Astrocyte (in vitro differentiated cells and primary cell): Measurements from ENCODE around the gene BICD1. TPM values are rescaled to one million over a fixed set of nuclear protein-coding genes. Genes with fewer than 3 reads are reported as not detected.

Source experiments
- DNase-seq: peaks from one replicate; pipeline ENCODE4 v3.0.0-alpha.2; 2010; ENCODE audit warnings: low read depth
- FAIRE-seq: peaks from 2 replicates; lab custom pipeline; 2011; peaks lifted over from hg19 to GRCh38; lab: Jason Lieb, UNC
- H2AFZ ChIP-seq: 2 replicates; pipeline ENCODE4 v1.6.0; 2012; ENCODE audit warnings: low read depth, low read length, inconsistent platforms
- H3K27ac ChIP-seq: 2 replicates; pipeline ENCODE4 v1.5.1; 2011; ENCODE audit warnings: low read depth, low read length, inconsistent platforms
- H3K27me3 ChIP-seq: 2 replicates; pipeline ENCODE4 v1.6.0; 2011; ENCODE audit warnings: low read length, inconsistent platforms; ENCODE audit not compliant: insufficient read depth
- H3K36me3 ChIP-seq: 2 replicates; pipeline ENCODE4 v1.5.1; 2011; ENCODE audit warnings: low read length, inconsistent platforms; ENCODE audit not compliant: insufficient read depth
- H3K4me1 ChIP-seq: 2 replicates; pipeline ENCODE4 v1.5.1; 2011; ENCODE audit warnings: low read length, inconsistent platforms; ENCODE audit not compliant: insufficient read depth
- H3K4me2 ChIP-seq: 2 replicates; pipeline ENCODE4 v1.6.0; 2012; ENCODE audit warnings: low read length, inconsistent platforms
- H3K4me3 ChIP-seq: 2 replicates; pipeline ENCODE4 v1.5.1; 2011; ENCODE audit warnings: low read depth, mild to moderate bottlenecking, low read length, inconsistent platforms; ENCODE audit not compliant: insufficient read depth
- H3K79me2 ChIP-seq: 2 replicates; pipeline ENCODE4 v1.6.0; 2012; ENCODE audit warnings: mild to moderate bottlenecking, low read length, inconsistent platforms; ENCODE audit not compliant: insufficient read depth
- H3K9ac ChIP-seq: 2 replicates; pipeline ENCODE4 v1.6.0; 2012; ENCODE audit warnings: mild to moderate bottlenecking, low read length, inconsistent platforms
- H3K9me3 ChIP-seq: 2 replicates; pipeline ENCODE4 v1.5.1; 2012; ENCODE audit warnings: low read depth, mild to moderate bottlenecking, low read length, inconsistent platforms; ENCODE audit not compliant: insufficient read depth
- H4K20me1 ChIP-seq: 2 replicates; pipeline ENCODE4 v1.6.0; 2012; ENCODE audit warnings: low read length, inconsistent platforms; ENCODE audit not compliant: insufficient read depth
- H3K27ac Mint-ChIP-seq: one replicate; pipeline ENCODE4 v1.8.0; 2021; ENCODE audit warnings: mild to moderate bottlenecking, mixed read lengths; ENCODE audit not compliant: unreplicated experiment
- H3K27me3 Mint-ChIP-seq: one replicate; pipeline ENCODE4 v1.8.0; 2021; ENCODE audit warnings: low read depth, mixed read lengths; ENCODE audit not compliant: unreplicated experiment
- H3K36me3 Mint-ChIP-seq: one replicate; pipeline ENCODE4 v1.8.0; 2021; ENCODE audit warnings: low read depth, mixed read lengths; ENCODE audit not compliant: unreplicated experiment
- H3K4me1 Mint-ChIP-seq: one replicate; pipeline ENCODE4 v1.8.0; 2021; ENCODE audit warnings: low read depth, mixed read lengths; ENCODE audit not compliant: unreplicated experiment
- H3K4me3 Mint-ChIP-seq: one replicate; pipeline ENCODE4 v1.8.0; 2021; ENCODE audit warnings: mild to moderate bottlenecking, moderate library complexity, mixed read lengths; ENCODE audit not compliant: unreplicated experiment
- H3K9me3 Mint-ChIP-seq: one replicate; pipeline ENCODE4 v1.8.0; 2021; ENCODE audit warnings: mild to moderate bottlenecking, mixed read lengths; ENCODE audit not compliant: unreplicated experiment
- EZH2 ChIP-seq: IDR thresholded peaks from 2 replicates; pipeline ENCODE4 v1.6.1; 2012; ENCODE audit warnings: mild to moderate bottlenecking, low read length, inconsistent platforms; ENCODE audit not compliant: insufficient read depth
- total RNA-seq: library from RNA; stranded (reverse); gene quantifications from 2 replicates; pipeline ENCODE4 v1.2.1, GENCODE V29; 2021
- TF ChIP-seq, protein P1 (sequence below): IDR thresholded peaks from 2 replicates; pipeline ENCODE4 v1.5.1; 2011; ENCODE audit warnings: low read depth, mild to moderate bottlenecking, inconsistent platforms, low read length, moderate library complexity; ENCODE audit not compliant: insufficient read depth

Gene BICD1
- total RNA-seq, 1 donor from 2014 or later: 28.7 TPM

- TF ChIP-seq EZH2: no peak
- TF ChIP-seq, protein P1, sequence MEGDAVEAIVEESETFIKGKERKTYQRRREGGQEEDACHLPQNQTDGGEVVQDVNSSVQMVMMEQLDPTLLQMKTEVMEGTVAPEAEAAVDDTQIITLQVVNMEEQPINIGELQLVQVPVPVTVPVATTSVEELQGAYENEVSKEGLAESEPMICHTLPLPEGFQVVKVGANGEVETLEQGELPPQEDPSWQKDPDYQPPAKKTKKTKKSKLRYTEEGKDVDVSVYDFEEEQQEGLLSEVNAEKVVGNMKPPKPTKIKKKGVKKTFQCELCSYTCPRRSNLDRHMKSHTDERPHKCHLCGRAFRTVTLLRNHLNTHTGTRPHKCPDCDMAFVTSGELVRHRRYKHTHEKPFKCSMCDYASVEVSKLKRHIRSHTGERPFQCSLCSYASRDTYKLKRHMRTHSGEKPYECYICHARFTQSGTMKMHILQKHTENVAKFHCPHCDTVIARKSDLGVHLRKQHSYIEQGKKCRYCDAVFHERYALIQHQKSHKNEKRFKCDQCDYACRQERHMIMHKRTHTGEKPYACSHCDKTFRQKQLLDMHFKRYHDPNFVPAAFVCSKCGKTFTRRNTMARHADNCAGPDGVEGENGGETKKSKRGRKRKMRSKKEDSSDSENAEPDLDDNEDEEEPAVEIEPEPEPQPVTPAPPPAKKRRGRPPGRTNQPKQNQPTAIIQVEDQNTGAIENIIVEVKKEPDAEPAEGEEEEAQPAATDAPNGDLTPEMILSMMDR: no peak
- Histone ChIP-seq H3K79me2 (no peaks in the 10 kb centered on the region), H3K4me1 (no peaks in the 10 kb centered on the region), H3K9ac (no peak overlapping the region), H4K20me1 (no peaks in the 10 kb centered on the region), H3K27me3 (no peaks in the 10 kb centered on the region), H3K4me2 (no peak overlapping the region), H3K36me3 (no peaks in the 10 kb centered on the region), H2AFZ (no peak overlapping the region), H3K9me3 (no peaks in the 10 kb centered on the region), H3K27ac (no peak overlapping the region), H3K4me3 (no peak overlapping the region)
- no peak for DNase-seq
- Mint-ChIP-seq H3K4me1 (peaks cover 21% of the 10 kb centered on the region), H3K36me3 (no peaks in the 10 kb centered on the region), H3K4me3 (no peak overlapping the region), H3K27ac (no peak overlapping the region), H3K9me3 (no peaks in the 10 kb centered on the region), H3K27me3 (no peaks in the 10 kb centered on the region)
- FAIRE-seq: no peak
Observed at GRCh38 chr12:32418221-32418620, 311.6 kb downstream of the BICD1 start.

- Mint-ChIP-seq H3K4me1 (peaks cover 21% of the 10 kb centered on the region), H3K27me3 (no peaks in the 10 kb centered on the region), H3K4me3 (no peak overlapping the region), H3K27ac (no peak overlapping the region), H3K9me3 (no peaks in the 10 kb centered on the region), H3K36me3 (no peaks in the 10 kb centered on the region)
- Histone ChIP-seq H3K79me2 (no peaks in the 10 kb centered on the region), H4K20me1 (no peaks in the 10 kb centered on the region), H3K4me1 (no peaks in the 10 kb centered on the region), H3K27me3 (no peaks in the 10 kb centered on the region), H3K9me3 (no peaks in the 10 kb centered on the region), H2AFZ (no peak overlapping the region), H3K27ac (no peak overlapping the region), H3K9ac (no peak overlapping the region), H3K36me3 (no peaks in the 10 kb centered on the region), H3K4me2 (no peak overlapping the region), H3K4me3 (no peak overlapping the region)
- DNase-seq: no peak
- TF ChIP-seq, protein P1: no peak
- no peak for TF ChIP-seq EZH2
- FAIRE-seq: no peak
Observed at GRCh38 chr12:32418903-32419519, 312.4 kb downstream of the BICD1 start.

DNA sequence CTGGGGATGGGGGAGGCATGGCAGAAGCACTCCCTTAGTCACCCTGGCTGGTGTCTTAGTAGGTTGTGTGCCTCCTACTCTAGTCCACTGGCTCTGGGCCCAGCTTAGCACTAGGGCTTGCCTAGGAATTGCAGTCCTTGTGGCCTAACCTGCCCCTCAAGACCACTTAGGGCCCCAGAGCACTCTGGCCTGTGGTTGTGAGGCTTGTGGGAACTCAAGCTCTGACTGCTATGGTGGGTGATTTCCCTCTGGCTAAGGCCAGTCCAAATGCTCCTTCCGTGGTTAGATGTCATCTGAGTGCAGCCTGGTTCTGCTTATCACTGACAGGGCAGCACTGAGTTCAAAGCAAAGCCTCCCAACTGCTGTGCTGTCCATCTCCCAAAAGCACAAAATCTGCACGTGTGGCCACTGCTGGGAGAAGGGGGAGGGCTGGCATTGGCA, 312.9 kb downstream of the BICD1 start:
- DNase-seq: peak; percentile 38
- no peak for FAIRE-seq

More for the DNA sequence above, 312.9 kb downstream of the BICD1 start:
- no peak overlapping the region for H3K27ac ChIP-seq
- H3K4me1 ChIP-seq: no peaks in the 10 kb centered on the region
- H3K36me3 ChIP-seq: no peaks in the 10 kb centered on the region
- H3K9ac ChIP-seq: no peak overlapping the region
- Mint-ChIP-seq H3K27me3 (no peaks in the 10 kb centered on the region), H3K9me3 (peaks cover 2% of the 10 kb centered on the region), H3K27ac (no peak overlapping the region), H3K36me3 (no peaks in the 10 kb centered on the region), H3K4me3 (no peak overlapping the region), H3K4me1 (peaks cover 21% of the 10 kb centered on the region)
- no peak overlapping the region for H3K4me3 ChIP-seq
- no peaks in the 10 kb centered on the region for H4K20me1 ChIP-seq
- H3K27me3 ChIP-seq: no peaks in the 10 kb centered on the region
- no peaks in the 10 kb centered on the region for H3K9me3 ChIP-seq
- no peak for TF ChIP-seq EZH2
- TF ChIP-seq, protein P1: no peak
- H2AFZ ChIP-seq: no peak overlapping the region
- H3K79me2 ChIP-seq: no peaks in the 10 kb centered on the region
- no peak overlapping the region for H3K4me2 ChIP-seq
